K562 (cell line): ENCODE measurements around the gene SLC25A34. TPM values are rescaled to one million over a fixed set of nuclear protein-coding genes. Genes with fewer than 3 reads are reported as not detected.

Experiments
- ATAC-seq: fragments of 200-7000 bp; cut with Tn5 transposase; 3 replicates; pipeline ENCODE4 v1.9.1; 2020; ENCODE audit warnings: moderate library complexity
- BruUV-seq: library from RNA; stranded (reverse); fragments of 400-500 nt; replicated peaks from 2 replicates; lab custom pipeline; 2021; lab: Mats Ljungman, UMichigan
- CTCF ChIA-PET: fragments of 300-600 bp; formaldehyde crosslinking; extraction: SDS; loops from one replicate; lab custom pipeline; 2021; ENCODE audit warnings: low intra/inter-chr PET ratio; lab: Yijun Ruan, JAX
- POLR2A ChIA-PET: fragments of 300-600, 350-650 bp; sonication (Branson Sonifier 250); formaldehyde crosslinking; extraction: SDS; loops from one replicate; lab custom pipeline; 2021; ENCODE audit warnings: antibody characterized with exemption, inconsistent platforms; lab: Yijun Ruan, JAX
- DNase-seq, 4 experiments: peaks; one replicate each; pipeline versions ENCODE4 v3.0.0 to v3.0.0-alpha.2; 2011 to 2018; ENCODE audit warnings: low spot score in 3 of 4, mixed read lengths in 3 of 4; ENCODE audit errors: extremely low read depth in 1 of 4
- FAIRE-seq: peaks from 2 replicates; lab custom pipeline; 2011; peaks lifted over from hg19 to GRCh38; lab: Jason Lieb, UNC
- H2AFZ ChIP-seq: 2 replicates; pipeline ENCODE4 v1.6.0; 2011; ENCODE audit warnings: low read depth, low read length, control low read depth, inconsistent platforms
- H3K27ac ChIP-seq: fragments of 200-600 bp; 3 replicates; pipeline ENCODE4 v1.8.0; 2011; ENCODE audit warnings: low read depth, mild to moderate bottlenecking, control low read depth, inconsistent platforms, low read length, moderate library complexity, mixed read lengths; ENCODE audit errors: extremely low read depth
- H3K27me3 ChIP-seq, 2 experiments: fragments of 300-600 bp in 1 of 2; 2 replicates in 1 of 2; 3 replicates in 1 of 2; pipeline versions ENCODE4 v1.6.0 to v1.8.0; 2011; ENCODE audit warnings: inconsistent platforms in 2 of 2, low read length in 2 of 2, mild to moderate bottlenecking in 1 of 2, mixed read lengths in 1 of 2, moderate library complexity in 1 of 2; ENCODE audit not compliant: control insufficient read depth in 2 of 2, insufficient read depth in 2 of 2
- H3K36me3 ChIP-seq: fragments of 300-600 bp; 3 replicates; pipeline ENCODE4 v1.8.0; 2011; ENCODE audit warnings: mild to moderate bottlenecking, low read length, inconsistent platforms; ENCODE audit not compliant: control insufficient read depth, insufficient read depth
- H3K4me1 ChIP-seq, 2 experiments: fragments of 200-600 bp in 1 of 2; replicated peaks in 1 of 2; 2 replicates in 1 of 2; 3 replicates in 1 of 2; pipeline versions ENCODE4 v1.5.1 to v1.8.0; 2011; ENCODE audit warnings: inconsistent platforms in 2 of 2, low read length in 2 of 2, mild to moderate bottlenecking in 1 of 2, mixed read lengths in 1 of 2, moderate library complexity in 1 of 2; ENCODE audit not compliant: control insufficient read depth in 2 of 2, insufficient read depth in 2 of 2
- H3K4me2 ChIP-seq: 2 replicates; pipeline ENCODE4 v1.6.1; 2011; ENCODE audit warnings: low read length, control low read depth, inconsistent platforms, mixed read lengths; ENCODE audit not compliant: insufficient read depth
- H3K4me3 ChIP-seq: fragments of 200-600 bp; sonication (generic), shearing (Covaris generic); 2 replicates; pipeline ENCODE4 v1.5.1; 2016; ENCODE audit warnings: control low read depth, inconsistent platforms
- H3K79me2 ChIP-seq: fragments of 200-600 bp; 3 replicates; pipeline ENCODE4 v1.8.0; 2011; ENCODE audit warnings: low read length, inconsistent platforms; ENCODE audit not compliant: control insufficient read depth, insufficient read depth
- H3K9ac ChIP-seq, 2 experiments: 2 replicates each; pipeline versions ENCODE4 v1.6.0 to v1.6.1; 2011; ENCODE audit warnings: low read depth in 2 of 2, low read length in 2 of 2, control low read depth in 1 of 2, inconsistent platforms in 1 of 2, mild to moderate bottlenecking in 1 of 2, mixed read lengths in 1 of 2; ENCODE audit not compliant: insufficient read depth in 1 of 2
- H3K9me1 ChIP-seq: one replicate; pipeline ENCODE4 v1.6.0; 2011; ENCODE audit warnings: inconsistent platforms, mild to moderate bottlenecking, low read length, moderate library complexity; ENCODE audit not compliant: control insufficient read depth, insufficient read depth
- H3K9me3 ChIP-seq: replicated peaks from 2 replicates; pipeline ENCODE4 v1.5.1; 2011; ENCODE audit warnings: low read depth, low read length, inconsistent platforms; ENCODE audit not compliant: control insufficient read depth, insufficient read depth
- H4K20me1 ChIP-seq: replicated peaks from 2 replicates; pipeline ENCODE4 v1.6.1; 2011; ENCODE audit warnings: low read length, inconsistent platforms, mixed read lengths; ENCODE audit not compliant: control insufficient read depth, insufficient read depth
- CREB1 ChIP-seq, 2 experiments: sonication (generic) in 1 of 2; formaldehyde crosslinking in 1 of 2; IDR thresholded peaks; 2 replicates each; pipeline versions ENCODE4 v1.6.1 to v1.8.0; 2012 to 2022; ENCODE audit warnings: inconsistent platforms in 1 of 2, mild to moderate bottlenecking in 1 of 2, missing genetic modification reagents in 1 of 2, moderate library complexity in 1 of 2
- CTCF ChIP-seq, 3 experiments: IDR thresholded peaks in 2 of 3; conservative IDR thresholded peaks in 1 of 3; 2 replicates each; pipeline ENCODE4 v1.5.1; 2011 to 2012; ENCODE audit warnings: low read length in 3 of 3, mild to moderate bottlenecking in 3 of 3, control low read depth in 2 of 3, improper control_type of control experiment in 1 of 3, inconsistent platforms in 1 of 3, low read depth in 1 of 3, mixed read lengths in 1 of 3, moderate library complexity in 1 of 3; ENCODE audit not compliant: insufficient read depth in 2 of 3
- EHMT2 ChIP-seq: fragments of 450-650 bp; IDR thresholded peaks from 2 replicates; pipeline ENCODE4 v1.6.1; 2018; ENCODE audit warnings: antibody characterized with exemption
- KLF1 ChIP-seq: fragments of 450-650 bp; IDR thresholded peaks from 2 replicates; pipeline ENCODE4 v1.6.1; 2016; ENCODE audit warnings: missing genetic modification characterization, missing compliant biosample characterization
- ZBTB33 ChIP-seq: sonication (generic); formaldehyde crosslinking; IDR thresholded peaks from 2 replicates; pipeline ENCODE4 v1.8.1; 2023; ENCODE audit warnings: mild to moderate bottlenecking, missing genetic modification reagents
- ZNF316 ChIP-seq: fragments of 450-650 bp; IDR thresholded peaks from 2 replicates; pipeline ENCODE4 v1.6.1; 2016
- ZNF511 ChIP-seq: sonication (generic); formaldehyde crosslinking; IDR thresholded peaks from 2 replicates; pipeline ENCODE4 v1.8.0; 2022; ENCODE audit warnings: mild to moderate bottlenecking, missing genetic modification reagents
- ZNF589 ChIP-seq: fragments of 200-800 bp; sonication (Bioruptor generic); IDR thresholded peaks from 2 replicates; pipeline ENCODE4 v1.6.1; 2016; ENCODE audit warnings: low read depth, missing genetic modification characterization, missing compliant biosample characterization
- WGBS: fragments of 100-300 bp; shearing (Covaris generic); methylation state at CpG from one replicate; pipeline ENCODE4 v1.1.6; 2016; ENCODE audit warnings: low coverage, mixed read lengths; ENCODE audit not compliant: insufficient coverage; ENCODE audit errors: missing lambda C conversion rate; 5-methylcytosine and 5-hydroxymethylcytosine counted together
- in situ Hi-C: fragments of 300-500 bp; cut with MboI; formaldehyde crosslinking; loops from 4 replicates; pipeline ENCODE4 v1.15.0; 2018; ENCODE audit warnings: inconsistent platforms, mixed read lengths
- intact Hi-C: fragments of 100-400 bp; cut with micrococcal nuclease; formaldehyde crosslinking; loops from 2 replicates; pipeline ENCODE4 v1.14.2; 2022
- polyA plus RNA-seq, 8 experiments: library from polyadenylated mRNA; depleted of rRNA in 4 of 8; stranded (reverse) in 5 of 8; unstranded in 3 of 8; fragments of >200 nt; fragmentation: Nextera tagmentation in 2 of 8; fragmentation: Illumina TruSeq in 1 of 8; extraction: Ambion mirVana in 2 of 8; extraction: Trizol in 1 of 8; gene quantifications; 2 replicates each; pipeline versions ENCODE4 v1.2.1 to v1.2.3, GENCODE V29; 2011 to 2014; ENCODE audit warnings: inconsistent platforms in 1 of 8, missing spikeins in 1 of 8
- total RNA-seq, 7 experiments: library from RNA; depleted of rRNA in 6 of 7; stranded (reverse); fragments of >200 nt in 6 of 7; fragmentation: Illumina TruSeq in 2 of 7; extraction: Trizol in 2 of 7; gene quantifications; 2 replicates each; pipeline versions ENCODE4 v1.2.1 to v1.2.3, GENCODE V29; 2011 to 2021; ENCODE audit warnings: low replicate concordance in 1 of 7

Gene SLC25A34
- total and polyA plus RNA-seq, 9 of the 15 experiments (the other 6 are each of a cell fraction or from before 2014, with no cell fraction given), result 0.01 to 0.57 (median 0.16) TPM

- TF ChIP-seq ZNF589 (CRISPR knock-in tag) (no peak), ZNF511 (CRISPR knock-in tag) (no peak), KLF1 (tag) (no peak)
These were observed 3.2 kb downstream of the SLC25A34 start (continued) for GRCh38 chr1:15739259-15739658.

- CTCF ChIA-PET, result no interaction called here
- WGBS, result 40% methylated on average over 7 of the region's 7 CpGs
- no peak for TF ChIP-seq ZNF316
- peak; percentile 33 to 61 (median 38); a peak in 4 of 6 replicates for TF ChIP-seq CTCF (IDR thresholded peaks at IDR 0.05 in 2 of 3, conservative IDR thresholded peaks at IDR 0.05 in 1 of 3; ENCODE audit: insufficient read depth in 2 of 3, low read depth in 1 of 3, low read length in 3 of 3)
- no peak for TF ChIP-seq CREB1 (IDR thresholded peaks at IDR 0.05)
- TF ChIP-seq CREB1 (CRISPR knock-in tag; IDR thresholded peaks at IDR 0.05), result no peak
- 0 out of 2 replicates have a peak, but pooled peaks have one; percentile 17 for TF ChIP-seq ZBTB33 (CRISPR knock-in tag)
- TF ChIP-seq EHMT2, result 0 out of 2 replicates have a peak, but pooled peaks have one; percentile 16
- Histone ChIP-seq H3K9ac (no peak overlapping the region), H3K79me2 (no peaks in the 10 kb centered on the region), H3K36me3 (0 out of 3 replicates have a peak, but pooled peaks cover 4% of the 10 kb centered on the region), H3K27ac (no peak overlapping the region), H3K4me1 (peaks cover 3 to 69% of the 10 kb centered on the region in 2 experiments; a peak in 4 of 5 replicates), H3K9me3 (no peaks in the 10 kb centered on the region), H3K27me3 (no peaks in the 10 kb centered on the region), H3K9me1 (no peaks in the 10 kb centered on the region), H3K4me2 (no peak overlapping the region), H3K4me3 (no peak overlapping the region), H4K20me1 (no peaks in the 10 kb centered on the region; the same call in none of the 2 replicates), H2AFZ (no peak overlapping the region)
- ATAC-seq (peak; percentile 49), DNase-seq (peak in 1 of 4 experiments; percentile 32), FAIRE-seq (peak; percentile 71)
- POLR2A ChIA-PET, result interaction anchor here (0.6 kb wide), 1 partner anchor 440 kb away, joined by 6 read pairs; no protein-coding TSS in a partner anchor
- in situ Hi-C loops (no loop called here), intact Hi-C loops (no loop called here)
- no TSS peak for BruUV-seq
These were observed 3.7 kb downstream of the SLC25A34 start for GRCh38 chr1:15739745-15740144.
